A673 (cell line): ENCODE measurements around the gene CMTM6.
"Not testable (repeated sequence)": the region's sequence is repeated elsewhere in the genome, so short reads cannot be mapped to it uniquely, and the experiment has no call there.

Source experiments
- CTCF ChIP-seq: fragments of 300-800, 200-600 bp; sonication (generic); conservative IDR thresholded peaks from 2 replicates; pipeline ENCODE4 v1.5.1; 2017; ENCODE audit warnings: low read depth, mild to moderate bottlenecking, antibody characterized with exemption, low read length, moderate library complexity, mixed read lengths
- EZH2 ChIP-seq: fragments of 200-600 bp; sonication (generic); IDR thresholded peaks from 2 replicates; pipeline ENCODE4 v1.6.1; 2017; ENCODE audit warnings: borderline replicate concordance, low read depth, mild to moderate bottlenecking, mixed read lengths, antibody characterized with exemption, low read length; ENCODE audit not compliant: poor library complexity, severe bottlenecking

GRCh38 chr3:32518921-32519320, 16.3 kb upstream of the CMTM6 start:
- TF ChIP-seq EZH2, CTCF: not testable (repeated sequence)
